Ovary (tissue), 9 donors: ENCODE measurements around the gene C1QTNF6. TPM values are rescaled to one million over a fixed set of nuclear protein-coding genes. Genes with fewer than 3 reads are reported as not detected.

Experiments used
- DNase-seq, 5 donors: peaks; one replicate each; pipeline ENCODE4 v3.0.0-alpha.2; 2019 to 2020
- H3K27ac ChIP-seq, 2 donors: fragments of 200-600 bp; one replicate each; pipeline versions ENCODE4 v1.5.1 to v1.8.0; 2019 to 2022
- H3K27me3 ChIP-seq: fragments of 200-600 bp; one replicate; pipeline ENCODE4 v1.8.0; 2022
- H3K36me3 ChIP-seq: fragments of 200-600 bp; sonication (generic); one replicate; pipeline ENCODE4 v1.5.1; 2019
- H3K4me1 ChIP-seq: one replicate; pipeline ENCODE4 v1.8.1; 2013; ENCODE audit warnings: mild to moderate bottlenecking, moderate library complexity; ENCODE audit not compliant: insufficient read depth
- H3K4me3 ChIP-seq: fragments of 200-600 bp; sonication (generic); one replicate; pipeline ENCODE4 v1.5.1; 2017
- H3K9me3 ChIP-seq, 2 donors: fragments of 200-600 bp in 1 of 2; sonication (generic) in 1 of 2; one replicate each; pipeline versions ENCODE4 v1.5.1 to v1.8.1; 2013 to 2019; ENCODE audit warnings: mild to moderate bottlenecking in 1 of 2, moderate library complexity in 1 of 2
- CTCF ChIP-seq, 3 donors: fragments of 450-650 bp in 2 of 3; fragments of 200-600 bp in 1 of 3; IDR thresholded peaks; one replicate each; pipeline versions ENCODE4 v1.5.1 to v1.8.0; 2016 to 2022; ENCODE audit warnings: antibody characterized with exemption in 3 of 3, mild to moderate bottlenecking in 1 of 3
- EP300 ChIP-seq: sonication (generic); formaldehyde crosslinking; IDR thresholded peaks from one replicate; pipeline ENCODE4 v1.6.1; 2017; ENCODE audit warnings: antibody characterized with exemption
- POLR2A ChIP-seq: fragments of 450-650 bp; IDR thresholded peaks from one replicate; pipeline ENCODE4 v1.6.1; 2017; ENCODE audit warnings: antibody characterized with exemption, mild to moderate bottlenecking, moderate library complexity
- WGBS, 3 donors: extraction: QIAGEN DNeasy Blood & Tissue Kit in 1 of 3; methylation state at CpG; one replicate each; pipeline versions ENCODE4 v1.1.5 to v1.1.7; 2013 to 2017; 5-methylcytosine and 5-hydroxymethylcytosine counted together
- intact Hi-C, 4 donors: fragments of 100-400 bp; cut with DNase I; formaldehyde crosslinking; loops; one replicate each; pipeline versions ENCODE4 v1.11.0 to v1.15.1; 2022 to 2023
- polyA plus RNA-seq, 2 donors: library from polyadenylated mRNA; stranded (reverse); fragments of 200-250 nt in 1 of 2; fragments of 350-450 nt in 1 of 2; fragmentation: Illumina TruSeq in 1 of 2; extraction: RNeasy Lipid Tissue Mini Kit (QIAGEN cat#74804) in 1 of 2; gene quantifications; one replicate each; pipeline ENCODE4 v1.2.3, GENCODE V29; 2013 to 2014
- total RNA-seq, 7 donors: library from RNA; depleted of rRNA in 2 of 7; stranded (reverse); fragments of >200 nt in 2 of 7; fragmentation: NEBNext Ultra II Directional in 3 of 7; extraction: Animal tissue kit (Norgen Biotek cat#: 25700) in 3 of 7; gene quantifications; one replicate each; pipeline versions ENCODE4 v1.1.0 to v1.2.4, GENCODE V29; 2016 to 2023
- donor health status: DM: no; HTN: no; CAD: no; lungs with moderate emphysema.
- donor health status: DM: no; HTN: no; CAD: no.
- donor health status: Bipolar disorder and iron deficiency.
- donor health status: DM: yes; HTN: yes; CAD: no.
- donor health status: DM: no; HTN: no; CAD: no.
- donor health status: DM: yes; HTN: yes; CAD: no.

C1QTNF6 gene
- total and polyA plus RNA-seq, 9 donors = 4.0 to 8.5 (median 6.4) TPM

GRCh38 chr22:37165066-37165465 lies 23.0 kb downstream of the C1QTNF6 start:
- no peak overlapping the region for H3K4me3 ChIP-seq
- no peak overlapping the region for H3K27ac ChIP-seq
- no peak for DNase-seq
- no peaks in the 10 kb centered on the region for H3K9me3 ChIP-seq
- H3K36me3 ChIP-seq = no peaks in the 10 kb centered on the region
- intact Hi-C loops = loop anchor here in 2 of 4 donors (5.0 to 10.0 kb wide), 2 partner anchors 42 to 90 kb away; no protein-coding TSS in a partner anchor
- H3K27me3 ChIP-seq = no peaks in the 10 kb centered on the region
- TF ChIP-seq EP300 (no peak), POLR2A (no peak), CTCF (IDR thresholded peaks at IDR 0.05) (no peak)
- WGBS, 3 donors = 82 to 87% (median 85%) methylated on average over 9 of the region's 9 CpGs
- H3K4me1 ChIP-seq = no peaks in the 10 kb centered on the region

GRCh38 chr22:37164505-37164887 lies 23.6 kb downstream of the C1QTNF6 start:
- Histone ChIP-seq H3K4me3 (no peak overlapping the region), H3K4me1 (no peaks in the 10 kb centered on the region), H3K36me3 (no peaks in the 10 kb centered on the region), H3K27ac (no peak overlapping the region), H3K9me3 (no peaks in the 10 kb centered on the region), H3K27me3 (no peaks in the 10 kb centered on the region)
- DNase-seq = no peak
- WGBS, 3 donors = 61 to 84% (median 66%) methylated on average over 4 to 5 of the region's 5 CpGs
- TF ChIP-seq CTCF (IDR thresholded peaks at IDR 0.05) (no peak), POLR2A (no peak), EP300 (no peak)
- intact Hi-C loops = loop anchor here in 1 of 4 donors (10.0 kb wide), 1 partner anchor 90 kb away; no protein-coding TSS in a partner anchor

DNA sequence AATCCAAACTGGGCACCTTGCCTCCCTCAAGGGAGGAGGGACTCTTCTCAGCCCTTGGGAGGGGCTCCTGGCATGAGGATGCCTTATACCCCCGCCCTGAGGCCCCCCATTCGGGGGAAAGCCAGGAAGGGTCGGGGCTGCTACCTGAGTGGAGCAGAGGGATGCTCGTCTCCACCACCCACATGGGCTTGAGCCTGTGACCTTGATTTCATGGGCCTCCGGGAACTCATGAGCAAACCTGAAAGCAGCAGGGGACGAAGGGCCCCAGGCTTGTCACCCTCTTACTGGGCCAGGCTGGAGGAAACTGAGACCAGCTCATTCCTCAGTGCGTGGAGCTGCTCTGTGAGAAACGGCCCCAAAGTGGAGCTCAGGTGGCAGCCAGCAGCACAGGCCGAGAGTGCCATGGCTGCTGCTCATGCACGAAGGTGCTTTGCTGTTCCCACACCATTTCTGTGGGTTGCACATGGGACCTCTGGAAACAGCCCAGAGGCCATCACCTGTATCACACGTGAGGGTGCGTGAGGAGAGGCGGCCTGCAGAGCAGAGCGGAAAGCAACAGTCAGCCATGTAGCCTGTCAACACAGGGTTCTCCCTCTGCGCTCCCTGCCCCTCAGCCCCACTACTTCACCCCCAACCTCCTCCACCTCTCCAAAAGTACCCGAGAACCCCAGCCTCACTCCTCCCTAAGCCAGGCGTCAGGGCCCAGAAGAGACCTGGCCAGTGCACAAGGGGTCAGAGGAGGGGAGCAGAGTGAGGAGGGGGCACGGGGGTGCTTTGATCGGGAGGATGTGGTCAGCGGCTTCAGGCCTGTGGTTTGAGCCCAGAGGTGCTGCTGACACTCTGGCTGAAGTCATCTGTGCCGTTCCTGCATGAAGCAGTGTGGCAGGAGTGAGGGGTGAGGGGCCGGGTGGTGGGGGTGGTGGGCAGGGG lies 24.2 kb downstream of the C1QTNF6 start:
- Histone ChIP-seq H3K27me3 (no peaks in the 10 kb centered on the region), H3K4me1 (no peaks in the 10 kb centered on the region), H3K9me3 (no peaks in the 10 kb centered on the region), H3K36me3 (no peaks in the 10 kb centered on the region), H3K4me3 (no peak overlapping the region), H3K27ac (no peak overlapping the region)
- 84 to 88% (median 87%) methylated on average over 22 of the region's 22 CpGs for WGBS, 3 donors
- DNase-seq = no peak
- intact Hi-C loops = loop anchor here in 1 of 4 donors (10.0 kb wide), 1 partner anchor 91 kb away; no protein-coding TSS in a partner anchor
- TF ChIP-seq POLR2A (no peak), CTCF (IDR thresholded peaks at IDR 0.05) (no peak), EP300 (no peak)

DNA sequence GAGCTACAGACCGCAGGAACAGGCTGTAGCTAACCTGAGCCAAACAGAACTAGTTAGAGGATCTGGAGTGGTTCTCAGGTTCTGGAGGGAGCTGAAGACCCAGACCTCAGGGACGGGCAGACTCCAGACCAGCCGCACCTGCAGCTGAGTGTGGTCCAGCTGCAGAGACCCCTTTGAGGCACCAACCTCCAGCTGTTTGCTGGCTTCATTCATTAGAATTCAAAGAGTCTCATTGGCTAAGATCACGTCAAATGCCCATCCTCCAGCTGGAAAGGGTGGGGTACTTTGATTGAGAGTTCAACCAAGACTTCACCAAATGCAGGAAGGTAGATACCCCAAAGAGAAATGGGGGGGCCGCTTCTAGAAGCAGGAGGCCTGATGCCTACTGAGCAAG lies 25.0 kb downstream of the C1QTNF6 start:
- no peaks in the 10 kb centered on the region for H3K4me1 ChIP-seq
- intact Hi-C loops = loop anchor here in 1 of 4 donors (10.0 kb wide), 1 partner anchor 92 kb away; no protein-coding TSS in a partner anchor
- no peaks in the 10 kb centered on the region for H3K27me3 ChIP-seq
- H3K9me3 ChIP-seq = no peaks in the 10 kb centered on the region
- TF ChIP-seq CTCF (IDR thresholded peaks at IDR 0.05) (no peak), EP300 (no peak), POLR2A (no peak)
- no peak overlapping the region for H3K4me3 ChIP-seq
- H3K36me3 ChIP-seq = no peaks in the 10 kb centered on the region
- DNase-seq = no peak
- H3K27ac ChIP-seq = no peak overlapping the region
- WGBS, 3 donors = 86 to 95% (median 92%) methylated on average over 5 of the region's 5 CpGs
